Liver (tissue), 9 donors: ENCODE data around the gene GPALPP1. TPM values are rescaled to one million over a fixed set of nuclear protein-coding genes. Genes with fewer than 3 reads are reported as not detected.
"Not testable (repeated sequence)": the region's sequence is repeated elsewhere in the genome, so short reads cannot be mapped to it uniquely, and the experiment has no call there.

Source experiments
- DNase-seq: peaks from one replicate; pipeline ENCODE4 v3.0.0-alpha.2; 2017; ENCODE audit warnings: low spot score
- H3K27ac ChIP-seq, 2 donors: one replicate each; pipeline ENCODE4 v1.7.0; 2013; ENCODE audit warnings: inconsistent platforms in 2 of 2, low read length in 2 of 2, control low read depth in 1 of 2, low read depth in 1 of 2, mild to moderate bottlenecking in 1 of 2
- H3K27me3 ChIP-seq, 4 donors: one replicate each; pipeline versions ENCODE4 v1.6.1 to v1.7.0; 2013; ENCODE audit warnings: low read length in 3 of 4, inconsistent platforms in 1 of 4, mild to moderate bottlenecking in 1 of 4, moderate library complexity in 1 of 4; ENCODE audit not compliant: control insufficient read depth in 4 of 4, insufficient read depth in 4 of 4
- H3K36me3 ChIP-seq, 4 donors: one replicate each; pipeline versions ENCODE4 v1.6.1 to v1.7.0; 2013; ENCODE audit warnings: low read length in 3 of 4, mild to moderate bottlenecking in 3 of 4, low read depth in 1 of 4, moderate library complexity in 1 of 4; ENCODE audit not compliant: control insufficient read depth in 4 of 4, insufficient read depth in 3 of 4
- H3K4me1 ChIP-seq, 4 donors: one replicate each; pipeline versions ENCODE4 v1.6.1 to v1.7.0; 2013; ENCODE audit warnings: low read length in 3 of 4, mild to moderate bottlenecking in 3 of 4, moderate library complexity in 1 of 4; ENCODE audit not compliant: control insufficient read depth in 4 of 4, insufficient read depth in 4 of 4
- H3K4me3 ChIP-seq, 3 donors: one replicate each; pipeline versions ENCODE4 v1.6.1 to v1.7.0; 2013; ENCODE audit warnings: low read length in 3 of 3, control low read depth in 1 of 3, low read depth in 1 of 3, mild to moderate bottlenecking in 1 of 3
- H3K9ac ChIP-seq, 2 donors: one replicate each; pipeline ENCODE4 v1.7.0; 2013; ENCODE audit warnings: low read length in 2 of 2, mild to moderate bottlenecking in 2 of 2, moderate library complexity in 2 of 2, control low read depth in 1 of 2, low read depth in 1 of 2
- H3K9me3 ChIP-seq, 4 donors: one replicate each; pipeline versions ENCODE4 v1.6.1 to v1.7.0; 2013; ENCODE audit warnings: low read length in 3 of 4; ENCODE audit not compliant: control insufficient read depth in 4 of 4
- ATF3 ChIP-seq: IDR thresholded peaks from 2 replicates; pipeline ENCODE4 v1.6.1; 2016; ENCODE audit warnings: antibody characterized with exemption
- EGR1 ChIP-seq, 2 donors: IDR thresholded peaks; 2 replicates each; pipeline ENCODE4 v1.6.1; 2016 to 2018; ENCODE audit warnings: antibody characterized with exemption in 2 of 2, low read depth in 2 of 2
- FOXA1 ChIP-seq: IDR thresholded peaks from 2 replicates; pipeline ENCODE4 v1.6.1; 2016; ENCODE audit warnings: antibody characterized with exemption
- FOXA2 ChIP-seq: IDR thresholded peaks from 2 replicates; pipeline ENCODE4 v1.6.1; 2016; ENCODE audit warnings: antibody characterized with exemption
- GABPA ChIP-seq, 2 donors: IDR thresholded peaks in 1 of 2; conservative IDR thresholded peaks in 1 of 2; 2 replicates each; pipeline ENCODE4 v1.6.1; 2016; ENCODE audit warnings: antibody characterized with exemption in 2 of 2, mild to moderate bottlenecking in 1 of 2, moderate library complexity in 1 of 2
- HNF4A ChIP-seq, 2 donors: conservative IDR thresholded peaks; 2 replicates each; pipeline ENCODE4 v1.6.1; 2016; ENCODE audit warnings: antibody characterized with exemption in 2 of 2, mild to moderate bottlenecking in 2 of 2
- HNF4G ChIP-seq: IDR thresholded peaks from 2 replicates; pipeline ENCODE4 v1.6.1; 2016; ENCODE audit warnings: antibody characterized with exemption
- JUND ChIP-seq, 2 donors: IDR thresholded peaks; 2 replicates each; pipeline ENCODE4 v1.6.1; 2016; ENCODE audit warnings: antibody characterized with exemption in 2 of 2
- NR2F2 ChIP-seq: IDR thresholded peaks from 2 replicates; pipeline ENCODE4 v1.6.1; 2016; ENCODE audit warnings: antibody characterized with exemption
- RAD21 ChIP-seq, 2 donors: IDR thresholded peaks; 2 replicates each; pipeline ENCODE4 v1.6.1; 2016; ENCODE audit warnings: antibody characterized with exemption in 2 of 2, mild to moderate bottlenecking in 2 of 2
- REST ChIP-seq: IDR thresholded peaks from 2 replicates; pipeline ENCODE4 v1.6.1; 2016; ENCODE audit warnings: antibody characterized with exemption, mild to moderate bottlenecking
- RXRA ChIP-seq, 2 donors: IDR thresholded peaks; 2 replicates each; pipeline ENCODE4 v1.6.1; 2017 to 2018; ENCODE audit warnings: antibody characterized with exemption in 2 of 2, mild to moderate bottlenecking in 1 of 2
- SP1 ChIP-seq: IDR thresholded peaks from 2 replicates; pipeline ENCODE4 v1.6.1; 2018; ENCODE audit warnings: antibody characterized with exemption, mild to moderate bottlenecking
- TAF1 ChIP-seq: conservative IDR thresholded peaks from 2 replicates; pipeline ENCODE4 v1.6.1; 2016; ENCODE audit warnings: antibody characterized with exemption, mild to moderate bottlenecking
- YY1 ChIP-seq: IDR thresholded peaks from 2 replicates; pipeline ENCODE4 v1.6.1; 2016; ENCODE audit warnings: antibody characterized with exemption, mild to moderate bottlenecking
- ZBTB33 ChIP-seq: IDR thresholded peaks from 2 replicates; pipeline ENCODE4 v1.6.1; 2016; ENCODE audit warnings: antibody characterized with exemption
- WGBS: extraction: QIAGEN DNeasy Blood & Tissue Kit; methylation state at CpG from one replicate; pipeline ENCODE4 v1.1.7; 2013; 5-methylcytosine and 5-hydroxymethylcytosine counted together
- polyA plus RNA-seq, 2 donors: library from polyadenylated mRNA; stranded (reverse) in 1 of 2; unstranded in 1 of 2; fragments of 200-250 nt in 1 of 2; fragments of >200 nt in 1 of 2; fragmentation: Nextera tagmentation in 1 of 2; extraction: Ambion mirVana in 1 of 2; gene quantifications; one replicate each; pipeline versions ENCODE4 v1.2.1 to v1.2.3, GENCODE V29; 2013 to 2015
- total RNA-seq, 2 donors: library from RNA; depleted of rRNA; stranded (reverse); fragments of >200 nt; gene quantifications; one replicate each; pipeline ENCODE4 v1.2.3, GENCODE V29; 2014
- TF ChIP-seq, protein P1 (sequence below): IDR thresholded peaks from 2 replicates; pipeline ENCODE4 v1.6.1; 2016; ENCODE audit warnings: antibody characterized with exemption
- TF ChIP-seq, protein P2 (sequence below): fragments of 150-350 bp; IDR thresholded peaks from 2 replicates; pipeline ENCODE4 v1.5.1; 2017; ENCODE audit warnings: improper control_type of control experiment, low read depth, low read length; ENCODE audit not compliant: missing input control
- donor health status: healthy.
- donor health status: healthy.
- donor health status: healthy.
- donor health status: healthy.
- donor health status: healthy.

The GPALPP1 gene
- 10 to 100 TPM; 12.6 to 15.7 TPM for total RNA-seq
- 1 to 10 TPM; 4.7 to 7.4 TPM for polyA plus RNA-seq

- peak; percentile 44 for TF ChIP-seq SP1
- no peak for TF ChIP-seq TAF1
- no peak for TF ChIP-seq RAD21 (IDR thresholded peaks at IDR 0.05)
- TF ChIP-seq HNF4A (conservative IDR thresholded peaks at IDR 0.05), result peak; percentile 85 to 86
- peak; percentile 13 for TF ChIP-seq REST
- TF ChIP-seq FOXA2, result no peak
- TF ChIP-seq NR2F2, result no peak
- TF ChIP-seq FOXA1, result no peak
- TF ChIP-seq, protein P1, sequence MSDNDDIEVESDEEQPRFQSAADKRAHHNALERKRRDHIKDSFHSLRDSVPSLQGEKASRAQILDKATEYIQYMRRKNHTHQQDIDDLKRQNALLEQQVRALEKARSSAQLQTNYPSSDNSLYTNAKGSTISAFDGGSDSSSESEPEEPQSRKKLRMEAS, result peak; percentile 98
- TF ChIP-seq YY1, result peak; percentile 89
- TF ChIP-seq JUND (IDR thresholded peaks at IDR 0.05), result no peak
- TF ChIP-seq RXRA (IDR thresholded peaks at IDR 0.05), result no peak
- TF ChIP-seq ZBTB33, result peak; percentile 65
- TF ChIP-seq ATF3, result no peak
- peak; percentile 67 to 93 for TF ChIP-seq GABPA (IDR thresholded peaks at IDR 0.05 in 1 of 2, conservative IDR thresholded peaks at IDR 0.05 in 1 of 2)
- TF ChIP-seq, protein P2, sequence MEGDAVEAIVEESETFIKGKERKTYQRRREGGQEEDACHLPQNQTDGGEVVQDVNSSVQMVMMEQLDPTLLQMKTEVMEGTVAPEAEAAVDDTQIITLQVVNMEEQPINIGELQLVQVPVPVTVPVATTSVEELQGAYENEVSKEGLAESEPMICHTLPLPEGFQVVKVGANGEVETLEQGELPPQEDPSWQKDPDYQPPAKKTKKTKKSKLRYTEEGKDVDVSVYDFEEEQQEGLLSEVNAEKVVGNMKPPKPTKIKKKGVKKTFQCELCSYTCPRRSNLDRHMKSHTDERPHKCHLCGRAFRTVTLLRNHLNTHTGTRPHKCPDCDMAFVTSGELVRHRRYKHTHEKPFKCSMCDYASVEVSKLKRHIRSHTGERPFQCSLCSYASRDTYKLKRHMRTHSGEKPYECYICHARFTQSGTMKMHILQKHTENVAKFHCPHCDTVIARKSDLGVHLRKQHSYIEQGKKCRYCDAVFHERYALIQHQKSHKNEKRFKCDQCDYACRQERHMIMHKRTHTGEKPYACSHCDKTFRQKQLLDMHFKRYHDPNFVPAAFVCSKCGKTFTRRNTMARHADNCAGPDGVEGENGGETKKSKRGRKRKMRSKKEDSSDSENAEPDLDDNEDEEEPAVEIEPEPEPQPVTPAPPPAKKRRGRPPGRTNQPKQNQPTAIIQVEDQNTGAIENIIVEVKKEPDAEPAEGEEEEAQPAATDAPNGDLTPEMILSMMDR, result no peak
- peak in 1 of 2 donors; percentile 31 for TF ChIP-seq EGR1 (IDR thresholded peaks at IDR 0.05; ENCODE audit: low read depth in 2 of 2)
- TF ChIP-seq HNF4G, result no peak
- Histone ChIP-seq H3K27ac (peak within 1 kb of the TSS; percentile 66 to 82), H3K9me3 (no peaks in the 10 kb centered on the region), H3K4me1 (peaks cover 6 to 26% (median 22%) of the 10 kb centered on the region in 4 donors), H3K4me3 (peak within 1 kb of the TSS; percentile 86 to 99 (median 98)), H3K36me3 (peaks cover 0 to 6% (median 0%) of the 10 kb centered on the region in 4 donors), H3K27me3 (no peaks in the 10 kb centered on the region), H3K9ac (peak within 1 kb of the TSS; percentile 77 to 89)
- WGBS, result under 1% methylated on average over 66 of the region's 66 CpGs
- DNase-seq, result peak; percentile 88
Measured at GRCh38 chr13:44989071-44989889, at the start of gene GPALPP1, which contains the start of gene NUFIP1. Gene GPALPP1 (plus strand): TSS chr13:44989538. CDS start chr13:44989655, 117 bp downstream. Gene NUFIP1 (minus strand): TSS chr13:44989471. CDS start chr13:44989436, 35 bp downstream.

GRCh38 chr13:44943411-44943810, 45.9 kb upstream of the GPALPP1 start:
- H3K36me3 ChIP-seq, H3K9ac ChIP-seq, H3K27ac ChIP-seq, H3K9me3 ChIP-seq, H3K27me3 ChIP-seq, H3K4me1 ChIP-seq, H3K4me3 ChIP-seq, DNase-seq: not testable (repeated sequence)
- WGBS, result 72% methylated on average over 4 of the region's 4 CpGs
